HL-60/S4 (cell line): Measurements from ENCODE around the gene CNTLN.
"Not testable (repeated sequence)": the region's sequence is repeated elsewhere in the genome, so short reads cannot be mapped to it uniquely, and the experiment has no call there.

Source experiments
- in situ Hi-C: fragments of 300-500 bp; cut with MboI; formaldehyde crosslinking; loops from 2 replicates; pipeline ENCODE4 v1.14.3; 2022; ENCODE audit warnings: low sequenced_read_pairs

The CNTLN gene

DNA sequence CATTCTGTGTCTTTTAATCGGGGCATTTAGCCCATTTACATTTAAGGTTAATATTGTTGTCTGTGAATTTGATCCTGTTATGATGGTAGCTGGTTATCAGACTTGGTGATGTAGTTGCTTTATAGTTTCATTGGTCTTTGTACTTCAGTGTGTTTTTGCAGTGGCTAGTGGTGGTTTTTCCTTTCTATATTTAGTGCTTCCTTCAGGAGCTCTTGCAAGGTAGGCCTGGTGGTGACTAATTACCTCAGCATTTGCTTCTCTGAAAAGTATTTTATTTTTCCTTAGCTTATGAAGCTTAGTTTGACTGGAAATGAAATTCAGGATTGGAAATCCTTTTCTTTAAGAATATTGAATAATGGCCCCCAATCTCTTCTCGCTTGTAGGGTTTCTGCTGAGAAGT lies 156.9 kb downstream of the CNTLN start:
- in situ Hi-C loops: no loop called here

GRCh38 chr9:17293685-17294084 lies 158.8 kb downstream of the CNTLN start:
- in situ Hi-C loops: no loop called here

GRCh38 chr9:17294822-17295624 lies 160.2 kb downstream of the CNTLN start:
- in situ Hi-C loops: no loop called here

GRCh38 chr9:17315341-17315740 lies 180.5 kb downstream of the CNTLN start:
- in situ Hi-C loops: no loop called here

GRCh38 chr9:17318821-17319320 lies 184.0 kb downstream of the CNTLN start:
- in situ Hi-C loops: no loop called here

GRCh38 chr9:17319864-17320263 lies 185.0 kb downstream of the CNTLN start:
- in situ Hi-C loops: no loop called here

DNA sequence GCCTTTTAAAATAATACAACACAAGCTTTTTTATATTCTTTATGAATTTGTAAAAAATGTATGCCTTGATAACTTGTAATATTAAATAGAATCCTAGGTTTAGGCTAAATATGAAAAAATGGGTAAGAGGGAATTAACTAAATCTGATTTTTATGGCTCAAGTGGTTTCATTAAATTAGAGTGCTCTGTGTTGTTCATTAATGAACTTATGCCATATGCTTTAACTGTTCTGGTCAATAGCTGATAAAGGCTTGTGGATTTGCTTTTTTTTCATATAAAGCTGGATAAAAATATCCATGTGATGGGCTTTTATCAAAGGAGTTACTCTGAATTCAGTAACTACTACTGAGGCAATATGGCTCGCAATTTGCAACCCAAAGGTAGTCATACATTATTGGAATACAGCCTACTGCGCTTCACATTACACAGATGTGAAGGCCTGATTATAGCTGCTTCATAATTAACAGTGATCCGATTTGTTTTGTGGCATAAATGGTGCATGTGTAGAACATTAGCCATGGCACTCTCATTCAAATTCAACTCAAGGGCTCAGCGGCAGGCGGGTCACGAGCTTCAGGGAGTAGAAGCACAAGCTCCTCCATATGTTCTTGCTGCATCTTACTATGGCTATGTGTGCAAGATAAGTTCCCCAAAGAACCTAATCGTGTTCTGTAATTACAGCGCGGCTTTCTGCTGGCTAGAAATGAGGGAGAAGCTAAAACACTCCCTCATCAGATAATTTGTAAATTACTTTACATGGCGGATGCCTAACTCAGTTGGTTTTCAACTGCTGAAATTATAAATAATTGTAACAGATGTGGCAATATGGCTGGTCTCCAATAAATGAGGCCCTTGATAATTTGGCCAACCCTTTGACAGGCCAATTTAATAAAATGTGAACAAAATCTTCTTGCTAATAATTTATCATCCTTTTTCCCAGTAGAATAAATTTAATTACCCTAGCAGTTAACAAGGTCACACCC lies 188.3 kb downstream of the CNTLN start:
- in situ Hi-C loops: no loop called here

- in situ Hi-C loops: no loop called here
These were observed 193.5 kb downstream of the CNTLN start for GRCh38 chr9:17328331-17328730.

- in situ Hi-C loops: no loop called here
These were observed 195.3 kb downstream of the CNTLN start for GRCh38 chr9:17330097-17330496.

DNA sequence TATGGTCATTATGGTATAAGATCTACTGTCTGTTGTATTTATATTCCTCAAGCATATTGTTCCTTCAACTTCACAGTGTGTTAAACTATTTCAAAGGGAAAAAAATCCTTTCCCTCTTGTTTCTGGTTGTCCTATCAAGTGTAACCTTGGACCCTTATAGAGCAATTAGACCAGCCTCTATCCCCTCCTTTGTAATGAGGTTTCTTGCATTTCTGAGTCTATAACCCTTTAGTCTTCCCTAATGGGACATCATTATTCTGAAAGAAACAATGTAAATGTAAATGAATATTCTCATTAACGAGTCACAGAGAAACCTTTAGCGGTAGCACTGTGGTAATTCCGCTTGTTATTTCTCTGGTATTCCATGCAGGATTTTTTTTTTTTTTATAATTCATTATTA lies 197.3 kb downstream of the CNTLN start:
- in situ Hi-C loops: no loop called here

GRCh38 chr9:17339156-17339555 lies 204.3 kb downstream of the CNTLN start:
- in situ Hi-C loops: no loop called here

GRCh38 chr9:17342696-17343095 lies 207.9 kb downstream of the CNTLN start:
- in situ Hi-C loops: no loop called here

DNA sequence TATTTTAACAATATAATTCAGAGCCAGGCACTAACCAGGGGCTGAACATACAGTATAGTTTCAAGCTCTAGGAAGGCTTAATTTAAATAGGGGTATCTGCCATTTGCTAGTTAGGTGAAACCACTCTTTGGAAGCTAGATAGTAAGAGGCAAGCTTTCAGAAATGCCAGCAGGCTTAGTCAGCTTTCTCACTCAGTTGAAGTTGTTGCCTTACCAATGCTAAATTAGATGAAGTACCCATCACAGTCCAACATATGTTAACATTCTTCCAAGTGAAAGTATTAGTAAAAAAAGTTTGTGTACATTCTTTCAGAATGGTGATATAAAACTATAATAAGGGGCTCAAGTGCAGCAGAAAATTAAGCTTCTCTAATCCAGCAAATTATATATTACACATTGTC lies 215.0 kb downstream of the CNTLN start:
- in situ Hi-C loops: no loop called here

- in situ Hi-C loops: not testable (repeated sequence)
These were observed 219.2 kb downstream of the CNTLN start for GRCh38 chr9:17354006-17354405.

GRCh38 chr9:17361378-17361777 lies 226.5 kb downstream of the CNTLN start:
- in situ Hi-C loops: no loop called here

GRCh38 chr9:17367035-17367434 lies 232.2 kb downstream of the CNTLN start:
- in situ Hi-C loops: no loop called here

GRCh38 chr9:17380126-17380861 lies 245.5 kb downstream of the CNTLN start:
- in situ Hi-C loops: no loop called here

GRCh38 chr9:17387565-17387964 lies 252.7 kb downstream of the CNTLN start:
- in situ Hi-C loops: no loop called here

DNA sequence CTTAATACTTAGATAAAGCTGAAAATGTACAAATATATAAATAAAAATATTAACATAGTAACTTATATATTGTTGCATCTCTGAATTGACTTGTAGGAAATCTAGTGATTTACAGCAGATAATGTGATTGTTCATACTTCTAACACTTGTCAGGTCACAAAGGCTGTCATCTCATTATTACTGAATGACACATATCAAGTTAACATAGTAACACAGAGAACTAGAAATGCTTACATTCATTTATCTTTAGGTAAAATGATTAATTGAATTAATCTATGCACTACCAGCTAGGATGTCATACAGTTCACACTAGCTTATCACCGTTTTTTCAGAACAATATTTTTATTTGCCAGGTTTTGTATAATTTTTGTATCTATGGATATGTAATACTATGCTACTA lies 254.2 kb downstream of the CNTLN start:
- in situ Hi-C loops: no loop called here

GRCh38 chr9:17394881-17395510 lies 260.2 kb downstream of the CNTLN start:
- in situ Hi-C loops: no loop called here
